D721Med (cell line): Measurements from ENCODE around the gene SLC6A19.

Experiments
- DNase-seq: peaks from one replicate; pipeline ENCODE4 v3.0.0; 2011; ENCODE audit warnings: low spot score; ENCODE audit not compliant: insufficient read length
- FAIRE-seq: peaks from 2 replicates; lab custom pipeline; 2011; peaks lifted over from hg19 to GRCh38; lab: Jason Lieb, UNC
- TF ChIP-seq, protein P1 (sequence below): IDR thresholded peaks from 2 replicates; pipeline ENCODE4 v1.5.1; 2012; ENCODE audit warnings: mild to moderate bottlenecking, control low read depth; ENCODE audit not compliant: insufficient read depth; ENCODE audit errors: missing control alignments

Gene SLC6A19

GRCh38 chr5:1231354-1231905 is 30.0 kb downstream of the SLC6A19 start:
- TF ChIP-seq, protein P1, sequence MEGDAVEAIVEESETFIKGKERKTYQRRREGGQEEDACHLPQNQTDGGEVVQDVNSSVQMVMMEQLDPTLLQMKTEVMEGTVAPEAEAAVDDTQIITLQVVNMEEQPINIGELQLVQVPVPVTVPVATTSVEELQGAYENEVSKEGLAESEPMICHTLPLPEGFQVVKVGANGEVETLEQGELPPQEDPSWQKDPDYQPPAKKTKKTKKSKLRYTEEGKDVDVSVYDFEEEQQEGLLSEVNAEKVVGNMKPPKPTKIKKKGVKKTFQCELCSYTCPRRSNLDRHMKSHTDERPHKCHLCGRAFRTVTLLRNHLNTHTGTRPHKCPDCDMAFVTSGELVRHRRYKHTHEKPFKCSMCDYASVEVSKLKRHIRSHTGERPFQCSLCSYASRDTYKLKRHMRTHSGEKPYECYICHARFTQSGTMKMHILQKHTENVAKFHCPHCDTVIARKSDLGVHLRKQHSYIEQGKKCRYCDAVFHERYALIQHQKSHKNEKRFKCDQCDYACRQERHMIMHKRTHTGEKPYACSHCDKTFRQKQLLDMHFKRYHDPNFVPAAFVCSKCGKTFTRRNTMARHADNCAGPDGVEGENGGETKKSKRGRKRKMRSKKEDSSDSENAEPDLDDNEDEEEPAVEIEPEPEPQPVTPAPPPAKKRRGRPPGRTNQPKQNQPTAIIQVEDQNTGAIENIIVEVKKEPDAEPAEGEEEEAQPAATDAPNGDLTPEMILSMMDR: no peak

GRCh38 chr5:1232780-1233179 is 31.4 kb downstream of the SLC6A19 start:
- FAIRE-seq: no peak
- no peak for DNase-seq
- TF ChIP-seq, protein P1: no peak

More at GRCh38 chr5:1231354-1231905, 30.0 kb downstream of the SLC6A19 start:
- DNase-seq: no peak
- no peak for FAIRE-seq

- FAIRE-seq (no peak), DNase-seq (no peak)
- TF ChIP-seq, protein P1: no peak
These were observed 34.0 kb downstream of the SLC6A19 start for GRCh38 chr5:1235379-1235778.

DNA sequence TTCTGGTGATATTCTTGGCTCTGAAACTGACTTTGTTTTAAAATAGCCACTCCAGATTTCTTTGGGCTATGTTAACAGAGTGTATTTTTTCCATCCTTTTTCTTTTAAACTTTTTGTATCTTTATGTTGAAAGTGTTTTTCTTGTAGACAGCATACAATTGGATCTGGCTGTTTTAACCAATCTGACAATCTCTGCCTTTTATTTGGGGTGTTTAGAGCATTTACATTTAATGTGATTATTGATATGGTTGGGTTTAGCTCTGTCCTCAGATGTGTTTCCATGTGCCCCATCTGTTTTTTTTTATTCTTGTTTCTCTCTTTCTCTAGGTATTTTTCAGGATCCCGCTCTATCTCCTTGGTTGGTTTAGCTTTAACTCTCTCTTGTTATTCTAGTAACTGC is 34.4 kb downstream of the SLC6A19 start:
- DNase-seq (no peak), FAIRE-seq (no peak)
- TF ChIP-seq, protein P1: no peak

DNA sequence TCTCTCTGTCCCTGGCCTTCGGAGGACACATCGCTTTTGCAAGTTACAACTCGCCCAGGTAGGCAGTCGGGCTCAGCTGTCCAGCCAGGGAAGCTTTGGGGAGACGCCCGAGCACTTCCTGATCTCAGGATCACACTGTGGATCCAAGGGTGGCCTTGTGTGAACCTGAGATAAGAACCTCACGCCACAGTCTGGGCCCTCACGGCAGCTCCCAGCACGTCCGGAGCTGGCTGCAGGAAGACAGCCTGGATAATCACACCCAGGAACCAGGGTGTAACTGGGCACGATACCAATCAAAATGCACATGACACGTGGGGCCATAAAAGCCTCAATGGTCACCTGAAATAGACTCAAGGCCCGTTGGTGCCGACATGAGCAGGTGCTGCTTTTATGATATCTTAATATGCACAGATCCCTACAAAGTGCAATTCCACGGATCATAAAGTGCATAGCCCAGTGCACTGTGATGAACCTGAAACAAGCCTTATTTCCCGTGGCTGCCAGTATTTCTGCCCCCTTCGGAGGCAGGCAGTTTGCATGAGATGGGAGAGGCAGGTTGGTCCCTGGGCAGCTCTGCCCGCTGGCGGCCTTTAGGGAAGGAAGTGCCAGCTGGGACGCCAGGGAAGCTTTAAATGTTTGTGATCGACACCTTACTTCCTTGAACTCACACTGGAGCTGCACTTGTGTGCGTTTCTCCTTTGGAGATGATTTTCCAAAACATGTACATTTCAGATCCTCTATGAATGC is 38.3 kb downstream of the SLC6A19 start:
- FAIRE-seq (no peak), DNase-seq (no peak)
- TF ChIP-seq, protein P1: no peak

- DNase-seq (no peak), FAIRE-seq (no peak)
- TF ChIP-seq, protein P1: no peak
These were observed 39.3 kb downstream of the SLC6A19 start for GRCh38 chr5:1240496-1241260.
